ENCODE measurements around the gene SMARCA5. TPM values are rescaled to one million over a fixed set of nuclear protein-coding genes. Genes with fewer than 3 reads are reported as not detected.

Gene SMARCA5, protein sequence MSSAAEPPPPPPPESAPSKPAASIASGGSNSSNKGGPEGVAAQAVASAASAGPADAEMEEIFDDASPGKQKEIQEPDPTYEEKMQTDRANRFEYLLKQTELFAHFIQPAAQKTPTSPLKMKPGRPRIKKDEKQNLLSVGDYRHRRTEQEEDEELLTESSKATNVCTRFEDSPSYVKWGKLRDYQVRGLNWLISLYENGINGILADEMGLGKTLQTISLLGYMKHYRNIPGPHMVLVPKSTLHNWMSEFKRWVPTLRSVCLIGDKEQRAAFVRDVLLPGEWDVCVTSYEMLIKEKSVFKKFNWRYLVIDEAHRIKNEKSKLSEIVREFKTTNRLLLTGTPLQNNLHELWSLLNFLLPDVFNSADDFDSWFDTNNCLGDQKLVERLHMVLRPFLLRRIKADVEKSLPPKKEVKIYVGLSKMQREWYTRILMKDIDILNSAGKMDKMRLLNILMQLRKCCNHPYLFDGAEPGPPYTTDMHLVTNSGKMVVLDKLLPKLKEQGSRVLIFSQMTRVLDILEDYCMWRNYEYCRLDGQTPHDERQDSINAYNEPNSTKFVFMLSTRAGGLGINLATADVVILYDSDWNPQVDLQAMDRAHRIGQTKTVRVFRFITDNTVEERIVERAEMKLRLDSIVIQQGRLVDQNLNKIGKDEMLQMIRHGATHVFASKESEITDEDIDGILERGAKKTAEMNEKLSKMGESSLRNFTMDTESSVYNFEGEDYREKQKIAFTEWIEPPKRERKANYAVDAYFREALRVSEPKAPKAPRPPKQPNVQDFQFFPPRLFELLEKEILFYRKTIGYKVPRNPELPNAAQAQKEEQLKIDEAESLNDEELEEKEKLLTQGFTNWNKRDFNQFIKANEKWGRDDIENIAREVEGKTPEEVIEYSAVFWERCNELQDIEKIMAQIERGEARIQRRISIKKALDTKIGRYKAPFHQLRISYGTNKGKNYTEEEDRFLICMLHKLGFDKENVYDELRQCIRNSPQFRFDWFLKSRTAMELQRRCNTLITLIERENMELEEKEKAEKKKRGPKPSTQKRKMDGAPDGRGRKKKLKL
- 40.8 TPM for polyA plus RNA-seq (2012; ENCODE audit: missing spikeins)

DNA sequence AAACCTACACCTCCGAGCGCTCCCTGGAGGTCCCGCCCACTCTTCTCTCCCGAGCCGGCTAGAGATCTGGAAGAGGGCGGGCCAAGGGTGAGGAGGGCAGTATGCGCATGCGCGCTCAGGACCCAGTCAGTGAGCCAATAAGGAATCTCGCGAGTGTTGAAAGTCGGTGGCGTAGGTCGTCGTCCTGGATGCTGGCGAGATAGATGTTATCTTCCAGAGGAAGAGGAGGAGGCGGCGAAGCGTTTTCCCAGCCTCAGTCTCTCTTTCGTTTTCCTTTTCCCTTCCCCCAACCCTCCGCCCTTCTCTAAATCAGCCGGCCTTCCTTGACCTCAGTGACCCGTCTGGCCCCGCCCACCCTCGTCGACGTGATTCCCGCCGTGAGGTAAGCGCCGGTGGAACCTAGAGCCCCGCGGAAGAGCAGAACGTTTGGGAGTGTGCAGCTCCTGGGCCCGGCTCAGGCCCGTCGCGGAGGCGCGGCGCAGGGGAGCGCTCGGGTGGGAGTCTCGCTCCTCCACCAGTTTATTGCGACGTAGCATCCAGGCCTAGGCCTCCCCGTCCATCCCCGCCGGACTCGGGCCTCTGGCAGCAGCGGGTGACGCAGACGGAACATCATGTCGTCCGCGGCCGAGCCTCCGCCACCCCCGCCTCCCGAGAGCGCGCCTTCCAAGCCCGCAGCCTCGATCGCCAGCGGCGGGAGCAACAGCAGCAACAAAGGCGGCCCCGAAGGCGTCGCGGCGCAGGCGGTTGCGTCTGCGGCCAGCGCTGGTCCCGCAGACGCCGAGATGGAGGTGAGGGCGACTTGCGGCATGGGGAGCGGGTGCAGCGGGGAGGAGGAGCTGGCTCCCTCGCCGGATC lies at the start of gene SMARCA5:
SMARCA5 (plus strand) TSS at position 389 of the 855 bp plus-strand sequence; CDS start at position 612, 223 bp downstream.
- peak; percentile 86; the same call in 1 of the 2 replicates for TF ChIP-seq POLR2A (IDR thresholded peaks at IDR 0.05; ENCODE audit: low read depth, low read length)
- peak; percentile 34; the same call in 1 of the 2 replicates for TF ChIP-seq TAF1 (IDR thresholded peaks at IDR 0.05; ENCODE audit: borderline replicate concordance, low read depth, low read length)
- peak; percentile 88 for TF ChIP-seq POLR2AphosphoS5 (IDR thresholded peaks at IDR 0.05; ENCODE audit: low read depth, low read length)
- DNase-seq (ENCODE audit: insufficient read length) (peak; percentile 69), FAIRE-seq (peak; percentile 99)

DNA sequence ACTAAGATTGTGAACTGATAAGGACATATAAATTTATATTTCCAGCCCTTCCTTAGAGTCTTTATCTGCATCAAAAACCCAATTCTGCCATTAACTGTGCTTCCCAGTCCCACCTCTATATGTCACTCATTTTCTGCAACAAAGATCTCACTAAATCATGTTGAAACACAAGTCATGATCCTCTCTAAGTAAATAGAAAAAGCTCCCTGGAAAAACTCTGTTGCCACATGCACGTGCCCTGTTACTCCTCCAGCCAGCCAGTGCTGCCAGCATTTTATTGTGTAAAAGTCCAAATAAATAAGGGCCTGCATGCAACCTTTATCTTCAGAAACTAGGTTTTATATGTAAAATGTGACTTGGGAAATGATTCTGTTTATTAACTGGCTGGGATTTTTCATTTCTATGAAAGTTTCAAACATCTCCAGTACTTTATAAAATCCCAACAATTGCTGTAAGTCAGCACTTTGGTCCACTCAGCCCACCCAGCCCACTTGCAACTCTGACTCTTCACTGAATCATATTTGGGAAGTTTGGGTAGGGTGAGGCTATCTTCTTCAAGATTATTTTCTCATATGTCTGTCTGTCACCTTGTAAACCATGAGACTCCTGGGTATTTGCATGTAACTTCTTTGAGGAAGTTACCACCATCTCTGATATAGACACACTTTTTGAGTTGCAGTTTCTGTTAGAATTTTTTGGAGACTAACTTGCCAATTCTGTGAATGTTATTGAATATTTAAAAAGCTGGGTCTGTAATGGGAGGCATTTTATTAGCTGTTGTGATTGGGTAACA lies 40.0 kb upstream of the SMARCA5 start:
- DNase-seq (ENCODE audit: insufficient read length) (no peak), FAIRE-seq (peak; percentile 9)
- TF ChIP-seq POLR2A (IDR thresholded peaks at IDR 0.05; ENCODE audit: low read depth, low read length) (no peak), POLR2AphosphoS5 (IDR thresholded peaks at IDR 0.05; ENCODE audit: low read depth, low read length) (no peak), TAF1 (IDR thresholded peaks at IDR 0.05; ENCODE audit: borderline replicate concordance, low read depth, low read length) (no peak)

DNA sequence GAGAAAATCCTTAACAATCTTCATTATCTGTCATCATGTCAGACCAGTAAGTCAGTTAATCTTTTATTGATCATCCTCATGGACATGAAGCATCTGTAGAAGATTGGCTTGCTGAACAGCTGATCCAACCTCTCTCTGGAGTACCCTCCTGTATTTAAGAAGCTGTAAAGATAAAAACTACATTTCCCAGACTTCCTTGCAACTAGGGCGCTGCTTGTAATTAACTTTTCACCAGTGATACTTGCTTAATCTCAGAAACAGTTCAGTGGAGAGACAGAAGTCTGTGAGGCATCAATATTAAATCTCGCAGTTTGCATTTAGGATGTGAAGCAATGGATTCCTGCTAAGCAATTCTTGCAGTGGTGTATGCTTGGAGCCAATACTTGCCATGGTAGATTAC lies 36.0 kb upstream of the SMARCA5 start:
- DNase-seq (ENCODE audit: insufficient read length) (no peak), FAIRE-seq (no peak)
- TF ChIP-seq POLR2A (IDR thresholded peaks at IDR 0.05; ENCODE audit: low read depth, low read length) (no peak), POLR2AphosphoS5 (IDR thresholded peaks at IDR 0.05; ENCODE audit: low read depth, low read length) (no peak), TAF1 (IDR thresholded peaks at IDR 0.05; ENCODE audit: borderline replicate concordance, low read depth, low read length) (no peak)

- TF ChIP-seq POLR2AphosphoS5 (IDR thresholded peaks at IDR 0.05; ENCODE audit: low read depth, low read length), result no peak
- DNase-seq (ENCODE audit: insufficient read length) (no peak), FAIRE-seq (no peak)
These were observed 32.1 kb upstream of the SMARCA5 start for GRCh38 chr4:143481361-143481760.

GRCh38 chr4:143482840-143483239 lies 30.7 kb upstream of the SMARCA5 start:
- no peak for DNase-seq (ENCODE audit: insufficient read length)
- TF ChIP-seq TAF1 (IDR thresholded peaks at IDR 0.05; ENCODE audit: borderline replicate concordance, low read depth, low read length) (no peak), POLR2A (IDR thresholded peaks at IDR 0.05; ENCODE audit: low read depth, low read length) (no peak), POLR2AphosphoS5 (IDR thresholded peaks at IDR 0.05; ENCODE audit: low read depth, low read length) (no peak)
- peak; percentile 63 for FAIRE-seq

DNA sequence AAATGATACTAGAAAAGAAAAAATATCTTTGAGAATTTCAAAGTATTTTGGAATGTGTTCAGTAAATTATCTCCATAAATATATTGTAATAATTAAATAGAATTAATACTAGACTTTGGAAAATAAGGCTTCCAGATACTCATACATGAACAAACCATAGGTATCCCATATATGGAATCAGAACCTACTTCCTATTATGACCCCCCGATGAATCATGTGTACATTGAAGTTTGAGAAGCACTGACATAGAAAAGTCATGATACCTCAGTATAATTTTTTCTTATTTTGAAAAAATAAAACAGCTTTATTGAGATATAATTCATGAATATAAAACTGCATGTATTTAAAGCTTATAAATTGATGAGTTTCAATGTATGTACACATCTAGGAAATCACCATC lies 27.2 kb upstream of the SMARCA5 start:
- no peak for FAIRE-seq
- TF ChIP-seq POLR2AphosphoS5 (IDR thresholded peaks at IDR 0.05; ENCODE audit: low read depth, low read length), result no peak
- TF ChIP-seq POLR2A (IDR thresholded peaks at IDR 0.05; ENCODE audit: low read depth, low read length), result no peak
- TF ChIP-seq TAF1 (IDR thresholded peaks at IDR 0.05; ENCODE audit: borderline replicate concordance, low read depth, low read length), result no peak
- no peak for DNase-seq (ENCODE audit: insufficient read length)

DNA sequence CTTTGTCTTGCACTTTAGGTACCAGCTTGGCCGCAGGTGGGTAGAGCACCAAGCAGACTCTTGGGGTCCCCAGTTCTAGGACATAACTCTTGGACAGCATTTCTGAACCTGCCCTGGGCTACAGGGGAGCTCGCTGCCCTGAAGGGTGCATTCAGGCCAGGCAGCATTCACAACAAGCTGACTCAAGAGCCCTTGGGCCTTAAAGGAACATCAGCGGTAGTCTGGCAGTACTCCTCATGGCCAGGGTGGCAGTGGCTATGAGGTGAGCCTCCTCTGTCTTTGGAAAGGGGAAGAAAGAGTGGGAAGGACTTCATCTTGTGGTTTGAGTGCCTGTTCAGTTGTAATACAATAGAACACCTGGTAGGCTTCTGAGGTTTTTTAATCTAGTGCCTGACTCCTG lies 24.8 kb upstream of the SMARCA5 start:
- no peak for TF ChIP-seq TAF1 (IDR thresholded peaks at IDR 0.05; ENCODE audit: borderline replicate concordance, low read depth, low read length)
- no peak for TF ChIP-seq POLR2AphosphoS5 (IDR thresholded peaks at IDR 0.05; ENCODE audit: low read depth, low read length)
- no peak for TF ChIP-seq POLR2A (IDR thresholded peaks at IDR 0.05; ENCODE audit: low read depth, low read length)
- DNase-seq (ENCODE audit: insufficient read length) (no peak), FAIRE-seq (no peak)

DNA sequence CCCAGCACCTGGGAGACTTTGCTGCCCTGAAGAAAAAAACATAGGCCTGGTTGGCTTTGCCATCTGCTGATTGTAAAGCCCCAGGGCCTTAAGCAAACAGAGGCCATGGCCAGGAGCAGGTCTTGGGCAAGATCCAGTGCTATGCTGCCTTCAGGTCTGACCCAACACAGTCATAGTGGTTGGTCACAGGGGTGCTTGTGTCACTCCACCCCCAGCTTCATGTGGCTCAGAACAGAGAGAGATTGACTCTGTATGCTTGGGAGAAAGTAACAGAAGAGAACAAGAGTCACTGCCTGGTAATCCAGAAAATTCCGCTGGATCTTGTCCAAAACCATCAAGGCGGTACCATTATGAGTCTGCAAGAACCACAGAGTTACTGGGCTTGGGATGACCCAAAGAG lies 24.4 kb upstream of the SMARCA5 start:
- FAIRE-seq (no peak), DNase-seq (ENCODE audit: insufficient read length) (no peak)
- TF ChIP-seq POLR2A (IDR thresholded peaks at IDR 0.05; ENCODE audit: low read depth, low read length), result no peak
- TF ChIP-seq TAF1 (IDR thresholded peaks at IDR 0.05; ENCODE audit: borderline replicate concordance, low read depth, low read length), result no peak
- TF ChIP-seq POLR2AphosphoS5 (IDR thresholded peaks at IDR 0.05; ENCODE audit: low read depth, low read length), result no peak

DNA sequence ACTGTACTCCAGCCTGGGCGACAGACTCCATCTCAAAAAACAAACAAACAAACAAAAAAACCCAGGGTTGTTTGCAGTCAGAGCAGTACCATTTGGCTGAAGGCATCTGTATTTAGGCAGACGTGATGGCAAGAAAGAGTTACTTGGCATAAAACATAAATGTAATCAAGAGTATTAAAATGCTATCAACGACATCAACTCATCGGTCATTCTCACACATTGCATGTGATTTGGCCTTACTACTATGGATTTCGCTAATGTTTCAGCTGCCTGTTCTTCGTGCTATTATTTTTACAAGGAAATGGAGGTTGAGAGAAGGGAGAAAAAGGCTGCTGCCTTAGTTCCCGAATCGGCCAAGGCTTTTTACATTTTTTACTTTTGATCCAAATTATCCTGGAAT lies 15.5 kb upstream of the SMARCA5 start:
- TF ChIP-seq POLR2A (IDR thresholded peaks at IDR 0.05; ENCODE audit: low read depth, low read length), result no peak
- no peak for TF ChIP-seq POLR2AphosphoS5 (IDR thresholded peaks at IDR 0.05; ENCODE audit: low read depth, low read length)
- TF ChIP-seq TAF1 (IDR thresholded peaks at IDR 0.05; ENCODE audit: borderline replicate concordance, low read depth, low read length), result no peak
- no peak for FAIRE-seq
- DNase-seq (ENCODE audit: insufficient read length), result no peak

GRCh38 chr4:143502231-143502630 lies 11.3 kb upstream of the SMARCA5 start:
- DNase-seq (ENCODE audit: insufficient read length) (no peak), FAIRE-seq (no peak)
- no peak for TF ChIP-seq POLR2A (IDR thresholded peaks at IDR 0.05; ENCODE audit: low read depth, low read length)
- no peak for TF ChIP-seq POLR2AphosphoS5 (IDR thresholded peaks at IDR 0.05; ENCODE audit: low read depth, low read length)
- TF ChIP-seq TAF1 (IDR thresholded peaks at IDR 0.05; ENCODE audit: borderline replicate concordance, low read depth, low read length), result no peak

All from GM12892 (cell line).